ENCODE measurements around the gene TRIM41. TPM values are rescaled to one million over a fixed set of nuclear protein-coding genes. Genes with fewer than 3 reads are reported as not detected.

Gene TRIM41
- total and polyA plus RNA-seq, 9 of the 15 experiments (the other 6 are each of a cell fraction or from before 2014, with no cell fraction given), result 1.8 to 47.6 (median 20.9) TPM

- TF ChIP-seq BCLAF1 (IDR thresholded peaks at IDR 0.05; ENCODE audit: borderline replicate concordance in 1 of 2, control insufficient read depth in 1 of 2, low read depth in 2 of 2, low read length in 1 of 2) (peak in 1 of 2 experiments; percentile 14; a peak in 1 of 4 replicates), EHMT2 (IDR thresholded peaks at IDR 0.05) (no peak), E2F6 (IDR thresholded peaks at IDR 0.05; ENCODE audit: borderline replicate concordance in 1 of 2, extremely low read depth in 1 of 2, insufficient read depth in 1 of 2, insufficient read length in 1 of 2, low read depth in 1 of 2, low read length in 1 of 2, poor library complexity in 1 of 2, severe bottlenecking in 1 of 2) (peak; percentile 22 to 38), SIN3A (IDR thresholded peaks at IDR 0.05; ENCODE audit: borderline replicate concordance in 2 of 2, control insufficient read depth in 1 of 2, low read depth in 2 of 2, low read length in 2 of 2) (no peak; a peak in 1 of 4 replicates), FOXO4 (CRISPR knock-in tag; IDR thresholded peaks at IDR 0.05) (no peak), PHF8 (IDR thresholded peaks at IDR 0.05; ENCODE audit: borderline replicate concordance, low read length) (peak; percentile 23; the same call in 1 of the 2 replicates), HES1 (IDR thresholded peaks at IDR 0.05; ENCODE audit: low read depth) (0 out of 2 replicates have a peak, but pooled peaks have one; percentile 9), ELF1 (tag; IDR thresholded peaks at IDR 0.05) (0 out of 2 replicates have a peak, but pooled peaks have one; percentile 16), POLR2AphosphoS5 (IDR thresholded peaks at IDR 0.05; ENCODE audit: control insufficient read depth, insufficient read depth, low read depth, low read length) (0 out of 2 replicates have a peak, but pooled peaks have one; percentile 4), EGR1 (conservative IDR thresholded peaks at IDR 0.05) (peak; percentile 75), CEBPB (tag; IDR thresholded peaks at IDR 0.05) (no peak), SOX6 (IDR thresholded peaks at IDR 0.05) (0 out of 2 replicates have a peak, but pooled peaks have one; percentile 7), ZBTB33 (CRISPR knock-in tag; IDR thresholded peaks at IDR 0.05) (0 out of 2 replicates have a peak, but pooled peaks have one; percentile 9), ZNF57 (CRISPR knock-in tag; IDR thresholded peaks at IDR 0.05) (no peak), SMAD4 (CRISPR knock-in tag; conservative IDR thresholded peaks at IDR 0.05) (peak; percentile 24; the same call in 1 of the 2 replicates), POLR2B (IDR thresholded peaks at IDR 0.05; ENCODE audit: low read depth, partially characterized antibody) (no peak), CHD1 (IDR thresholded peaks at IDR 0.05; ENCODE audit: low read length) (no peak)
Measured at GRCh38 chr5:181221105-181221791, 1.8 kb upstream of the TRIM41 start (continued).

All from K562 (cell line).